CD1c-positive myeloid dendritic cell (primary cell): ENCODE results near the gene NUDT5.
"Not testable (repeated sequence)": the region's sequence is repeated elsewhere in the genome, so short reads cannot be mapped to it uniquely, and the experiment has no call there.

Experiments
- DNase-seq: peaks from one replicate; pipeline ENCODE4 v3.0.0-alpha.2; 2016; ENCODE audit errors: extremely low spot score

NUDT5 gene

GRCh38 chr10:12195603-12196506 is at the start of gene NUDT5, which contains the start of gene CDC123:
Gene NUDT5, minus strand, starts transcription at chr10:12195891. Its CDS starts 9,600 bp downstream, at chr10:12186291.
Gene CDC123, plus strand, starts transcription at chr10:12196188. Its CDS starts 58 bp downstream, at chr10:12196246.
- peak; percentile 92 for DNase-seq

- peak; percentile 89 for DNase-seq
Measured at GRCh38 chr10:12243864-12244620, 48.4 kb upstream of the NUDT5 start.

- DNase-seq = peak; percentile 97
Measured at GRCh38 chr10:12241810-12242529, 46.3 kb upstream of the NUDT5 start.

GRCh38 chr10:12238821-12239220 is 43.1 kb upstream of the NUDT5 start:
- no peak for DNase-seq

DNA sequence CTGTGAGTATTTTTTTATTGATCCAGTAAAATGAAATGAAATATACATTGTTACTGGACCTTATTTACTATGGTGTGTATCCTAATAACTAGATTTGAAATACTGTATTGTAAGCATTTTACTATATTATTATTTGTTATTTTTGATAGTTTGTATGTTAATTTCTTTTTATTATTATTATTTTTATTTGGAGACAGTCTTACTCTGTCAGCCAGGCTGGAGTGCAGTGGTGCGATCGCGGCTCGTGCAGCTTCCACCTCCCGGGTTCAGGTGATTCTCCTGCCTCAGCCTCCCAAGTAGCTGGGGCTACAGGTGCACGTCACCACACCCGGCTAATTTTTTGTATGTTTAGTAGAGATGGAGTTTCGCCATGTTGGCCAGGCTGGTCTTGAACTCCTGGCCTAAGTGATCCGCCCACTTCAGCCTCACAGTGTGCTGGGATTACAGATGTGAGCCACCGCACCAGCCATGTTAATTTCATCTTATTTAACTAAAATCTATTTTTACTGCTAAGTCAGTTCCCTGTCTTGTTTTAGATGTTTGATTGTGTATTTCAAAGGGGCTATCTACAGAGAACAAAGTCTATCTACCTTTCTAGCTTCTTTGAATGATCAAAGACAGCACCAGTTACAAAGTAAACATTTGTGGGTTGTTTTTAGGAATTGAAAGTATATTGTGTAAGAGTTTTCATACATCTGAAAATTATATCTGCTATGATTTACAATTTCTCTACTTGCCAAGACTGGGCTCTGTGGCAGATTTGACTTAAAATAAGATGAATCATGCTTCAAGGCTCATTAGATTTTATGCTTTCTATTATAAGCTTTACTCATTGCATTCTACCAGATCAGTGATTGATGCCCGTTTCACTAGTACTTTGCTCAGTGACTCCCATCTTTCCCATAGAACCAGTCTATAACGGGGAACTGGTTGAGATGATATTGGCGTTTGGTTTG is 41.9 kb upstream of the NUDT5 start:
- DNase-seq = peak; percentile 59

- no peak for DNase-seq
Measured at GRCh38 chr10:12235796-12236195, 40.1 kb upstream of the NUDT5 start.

DNA sequence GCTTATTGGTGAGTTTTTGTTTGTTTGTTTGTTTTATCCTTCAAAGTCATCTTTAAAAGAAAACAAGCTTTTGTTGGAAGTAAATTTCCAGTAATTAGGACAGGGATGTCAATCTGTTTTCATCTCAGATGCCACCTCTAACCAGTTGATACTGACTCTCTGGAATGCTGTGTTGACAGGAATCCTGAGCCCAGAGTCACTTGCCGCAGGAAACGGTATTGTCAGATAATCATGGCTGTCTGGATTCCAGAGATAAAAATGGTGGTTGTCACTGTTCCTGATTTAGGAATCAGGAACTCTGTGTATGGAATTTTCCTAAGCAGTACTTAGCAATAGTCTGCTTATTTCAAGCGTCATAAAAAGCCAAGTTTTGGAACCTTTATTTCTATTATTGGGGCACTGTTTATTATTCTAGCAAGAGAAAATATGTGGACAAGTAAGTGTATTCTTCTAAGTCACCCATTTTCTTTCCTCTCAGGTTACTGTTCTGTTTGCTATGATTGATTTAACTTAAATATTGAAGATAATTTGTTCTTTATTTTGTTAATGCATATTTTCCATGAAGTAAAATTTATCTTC is 39.5 kb upstream of the NUDT5 start:
- DNase-seq = no peak

DNA sequence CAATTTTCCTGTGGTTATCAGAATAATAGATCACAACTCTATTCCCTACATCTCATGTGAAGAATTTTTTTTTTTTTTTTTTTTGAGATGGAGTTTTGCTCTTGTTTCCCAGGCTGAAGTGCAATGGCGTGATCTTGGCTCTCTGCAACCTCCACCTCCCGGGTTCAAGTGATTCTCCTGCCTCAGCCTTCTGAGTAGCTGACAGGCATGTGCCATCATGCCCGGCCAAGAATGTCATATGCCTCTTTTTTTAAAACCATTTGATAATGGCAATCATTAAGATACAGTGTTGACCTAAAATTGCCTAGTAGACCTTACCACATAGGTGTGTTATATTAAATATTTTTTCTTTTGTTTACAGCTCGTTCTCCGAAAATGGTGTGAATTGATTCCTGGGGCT is 39.0 kb upstream of the NUDT5 start:
- not testable (repeated sequence) for DNase-seq

- peak; percentile 24 for DNase-seq
Measured at GRCh38 chr10:12228851-12229250, 33.2 kb upstream of the NUDT5 start.

DNA sequence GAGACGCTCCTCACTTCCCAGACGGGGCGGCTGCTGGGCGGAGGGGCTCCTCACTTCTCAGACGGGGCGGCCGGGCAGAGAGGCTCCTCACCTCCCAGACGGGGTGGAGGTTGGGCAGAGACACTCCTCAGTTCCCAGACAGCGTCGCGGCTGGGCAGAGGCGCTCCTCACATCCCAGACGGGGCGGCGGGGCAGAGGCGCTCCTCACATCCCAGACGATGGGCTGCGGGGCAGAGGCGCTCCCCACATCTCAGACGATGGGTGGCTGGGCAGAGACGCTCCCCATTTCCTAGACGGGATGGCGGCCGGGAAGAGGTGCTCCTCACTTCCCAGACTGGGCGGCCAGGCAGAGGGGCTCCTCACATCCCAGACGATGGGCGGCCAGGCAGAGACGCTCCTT is 30.7 kb upstream of the NUDT5 start:
- not testable (repeated sequence) for DNase-seq

GRCh38 chr10:12225444-12225843 is 29.8 kb upstream of the NUDT5 start:
- no peak for DNase-seq

DNA sequence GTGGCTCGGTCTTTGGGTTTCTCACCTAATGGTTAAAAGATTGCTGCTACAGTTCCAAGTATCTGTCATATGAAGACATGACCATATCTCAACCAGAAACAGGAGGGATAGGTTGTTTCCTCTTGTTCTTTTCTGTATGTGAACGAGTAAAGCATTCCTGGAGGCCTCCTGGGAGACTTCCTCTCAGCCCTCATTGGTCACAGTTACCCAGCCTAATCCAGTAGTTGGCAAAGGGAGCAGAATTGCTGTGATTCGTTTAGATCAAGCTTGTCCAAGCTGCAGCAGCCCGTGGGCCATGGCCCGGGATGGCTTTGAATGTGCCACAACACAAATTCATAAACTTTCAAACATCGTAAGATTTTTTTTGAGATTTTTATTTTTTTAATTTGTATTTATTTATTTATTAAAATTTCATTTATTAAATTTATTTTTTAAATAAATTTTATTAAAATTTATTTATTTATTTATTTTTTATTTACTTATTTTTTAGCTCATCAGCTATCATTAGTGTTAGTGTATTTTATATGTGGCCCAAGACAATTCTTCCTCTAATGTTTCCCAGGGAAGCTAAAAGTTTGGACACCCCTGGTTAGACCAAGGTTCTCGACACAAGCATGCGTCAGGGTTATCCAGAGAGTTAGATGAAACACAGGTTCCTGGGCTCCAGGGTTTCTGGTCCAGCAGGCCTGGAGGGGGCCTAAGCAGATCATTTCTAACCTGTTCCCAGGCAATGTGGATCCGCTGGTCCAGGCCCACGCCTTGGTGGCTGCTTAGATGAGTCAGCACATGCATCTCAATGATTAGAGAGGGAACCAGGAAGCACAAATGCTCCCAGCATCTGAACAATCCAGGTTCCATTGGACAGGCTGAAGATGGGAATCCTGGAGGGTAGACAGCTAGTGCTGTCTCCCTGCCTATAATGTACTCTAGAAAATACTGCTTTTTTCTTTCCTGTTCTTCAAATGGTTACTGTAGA is 25.9 kb upstream of the NUDT5 start:
- no peak for DNase-seq

GRCh38 chr10:12218991-12219390 is 23.3 kb upstream of the NUDT5 start:
- peak; percentile 49 for DNase-seq

- DNase-seq = peak; percentile 65
Measured at GRCh38 chr10:12214763-12215218, 19.1 kb upstream of the NUDT5 start.

- no peak for DNase-seq
Measured at GRCh38 chr10:12214093-12214492, 18.4 kb upstream of the NUDT5 start.

- no peak for DNase-seq
Measured at GRCh38 chr10:12213621-12214020, 17.9 kb upstream of the NUDT5 start.

DNA sequence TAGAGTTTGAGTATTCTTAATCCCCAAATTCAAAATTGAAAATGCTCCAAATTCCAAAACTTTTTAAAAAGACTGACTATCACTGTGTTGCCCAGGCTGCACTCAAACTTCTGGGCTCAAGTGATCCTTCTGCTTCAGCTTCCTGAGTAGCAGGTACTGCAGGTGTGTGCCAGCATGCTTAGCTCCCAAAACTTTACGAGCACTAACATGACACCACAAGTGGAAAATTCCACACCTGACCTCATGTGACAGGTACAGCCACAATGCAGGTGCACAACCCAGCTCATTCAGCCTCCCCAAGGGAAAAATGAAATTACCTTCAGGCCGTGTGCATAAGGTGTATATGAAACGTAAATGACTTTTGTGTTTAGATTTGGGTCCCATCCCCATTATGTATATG is 16.8 kb upstream of the NUDT5 start:
- DNase-seq = no peak

DNA sequence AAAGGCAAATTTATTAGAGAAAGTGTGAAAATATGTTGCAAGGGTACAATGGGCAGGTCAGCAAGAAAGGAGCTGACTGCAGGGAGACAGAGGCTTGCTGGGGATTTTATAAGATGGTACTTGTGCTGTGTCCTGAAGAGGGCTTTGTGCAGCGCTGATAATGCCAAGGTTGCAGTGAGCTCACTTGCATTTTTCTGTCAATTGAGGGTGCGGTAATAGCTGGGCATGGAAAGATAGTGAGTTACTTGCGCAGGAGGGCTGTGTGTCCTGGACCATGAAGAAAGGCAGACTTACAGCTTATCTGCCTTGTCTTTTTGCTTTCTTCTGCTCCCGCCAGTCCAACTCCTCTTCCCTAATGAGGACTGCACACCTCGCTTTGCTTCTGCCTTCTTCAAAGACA is 12.8 kb upstream of the NUDT5 start:
- DNase-seq = no peak

- DNase-seq = no peak
Measured at GRCh38 chr10:12207114-12207513, 11.4 kb upstream of the NUDT5 start.
